AG20443 (cell line): Measurements from ENCODE around the gene DENND5A.
A peak's percentile ranks its signal among the peaks of the same experiment; 100 is the strongest.
"Not testable (repeated sequence)": the region's sequence is repeated elsewhere in the genome, so short reads cannot be mapped to it uniquely, and the experiment has no call there.

Experiments used
- DNase-seq: peaks from one replicate; pipeline ENCODE4 v3.0.0; 2012; ENCODE audit warnings: low spot score, mixed read lengths

Gene DENND5A

DNA sequence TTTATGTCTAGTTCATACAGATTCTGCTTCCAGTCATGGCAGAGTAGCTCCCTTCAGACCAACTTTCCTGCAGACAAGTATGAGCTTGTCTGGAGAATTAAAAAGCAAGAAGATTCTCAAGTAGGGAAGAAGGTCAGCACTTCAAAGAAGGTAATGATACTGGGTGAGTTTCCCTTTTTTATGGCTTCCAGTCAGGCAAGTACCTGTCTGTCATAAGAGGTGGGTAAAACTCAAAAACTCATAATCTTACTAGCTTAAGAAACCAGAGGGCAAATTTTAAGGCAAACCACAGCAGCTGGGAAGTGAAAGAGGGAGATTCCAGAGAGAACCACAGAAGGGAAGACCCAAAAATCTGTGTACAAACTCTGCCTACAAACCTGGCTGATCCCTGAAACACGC is 54.2 kb downstream of the DENND5A start:
- DNase-seq: peak; percentile 14

DNA sequence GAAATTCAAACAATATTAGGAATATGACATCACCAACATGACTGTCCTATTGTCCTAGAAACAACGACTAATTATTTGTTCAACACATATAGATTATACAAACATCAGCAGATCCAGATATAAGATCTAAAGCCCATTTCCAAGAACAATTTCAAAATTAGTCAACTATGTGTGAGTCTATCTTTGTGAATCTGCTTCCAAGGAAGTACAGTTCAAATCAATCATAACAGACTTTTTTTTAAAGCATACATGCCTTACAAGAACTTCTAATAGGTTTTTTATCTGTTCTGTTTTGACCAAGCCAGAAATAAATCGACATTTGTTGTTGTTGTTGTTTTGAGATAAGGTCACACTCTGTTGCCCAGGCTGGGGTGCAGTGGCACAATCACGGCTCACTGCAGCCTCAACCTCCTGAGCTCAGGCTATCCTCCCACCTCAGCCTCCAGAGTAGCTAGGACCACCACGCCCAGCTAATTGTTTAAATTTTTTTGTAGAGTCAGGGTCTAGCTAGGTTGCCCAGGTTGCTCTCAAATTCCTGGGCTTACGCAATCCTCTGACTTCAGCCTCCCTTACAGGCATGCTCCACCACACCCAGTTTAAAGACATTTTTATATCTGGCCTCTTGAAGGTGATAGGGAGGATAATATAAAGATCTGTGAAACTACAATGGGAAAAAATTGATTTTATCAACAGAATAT is 54.8 kb downstream of the DENND5A start:
- no peak for DNase-seq

DNA sequence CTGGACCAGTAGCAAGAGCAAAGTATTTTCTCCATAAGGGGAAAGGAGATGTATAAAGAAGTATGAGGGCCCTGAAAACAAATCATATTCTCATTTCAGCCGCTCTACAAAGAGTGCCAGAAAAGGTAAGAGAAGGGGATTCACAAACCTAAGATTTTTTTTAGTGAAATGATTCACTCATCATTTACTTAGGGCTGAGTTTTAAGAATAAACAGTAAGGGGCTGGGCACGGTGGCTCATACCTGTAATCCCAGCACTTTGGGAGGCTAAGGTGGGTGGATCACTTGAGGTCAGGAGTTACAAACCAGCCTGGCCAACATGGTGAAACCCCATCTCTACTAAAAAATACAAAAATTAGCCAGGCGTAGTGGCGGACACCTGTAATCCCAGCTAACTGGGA is 55.5 kb downstream of the DENND5A start:
- DNase-seq: not testable (repeated sequence)

DNA sequence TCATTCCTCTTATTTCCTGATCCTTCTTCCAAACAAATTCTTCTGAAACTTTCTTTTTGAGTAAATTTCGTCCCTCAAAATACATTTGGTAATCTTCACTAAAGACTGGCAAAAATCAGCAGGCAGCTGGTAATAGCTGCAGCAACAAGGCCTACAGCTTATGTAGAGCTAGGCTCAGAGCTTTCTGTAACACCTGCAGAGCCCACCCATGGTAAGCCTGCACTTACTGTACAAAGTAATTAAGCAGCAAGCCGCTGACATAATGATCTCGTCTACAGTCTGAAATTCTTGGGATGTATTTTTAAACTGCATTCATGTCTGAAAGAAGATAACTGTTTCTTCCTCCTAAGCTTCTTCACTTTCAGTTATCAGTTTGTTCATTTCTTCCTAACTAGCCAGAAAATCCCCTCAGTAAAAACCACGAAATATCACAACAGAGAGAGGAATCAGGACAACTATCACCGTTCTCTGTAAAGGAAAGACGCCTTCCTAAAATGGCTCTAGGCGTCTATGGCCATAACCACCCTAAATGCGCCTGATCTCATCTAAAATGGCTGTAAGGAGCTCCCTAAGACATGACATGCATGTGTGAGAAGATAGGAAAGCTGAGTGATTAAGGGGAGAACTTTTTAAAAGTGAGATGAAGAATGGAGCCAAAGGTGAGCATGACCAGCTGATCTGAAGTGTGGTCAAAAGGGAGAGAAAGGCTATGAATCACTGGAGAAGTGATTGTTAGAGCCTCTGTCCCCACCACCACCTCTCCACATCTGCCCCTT is 56.2 kb downstream of the DENND5A start:
- no peak for DNase-seq

DNA sequence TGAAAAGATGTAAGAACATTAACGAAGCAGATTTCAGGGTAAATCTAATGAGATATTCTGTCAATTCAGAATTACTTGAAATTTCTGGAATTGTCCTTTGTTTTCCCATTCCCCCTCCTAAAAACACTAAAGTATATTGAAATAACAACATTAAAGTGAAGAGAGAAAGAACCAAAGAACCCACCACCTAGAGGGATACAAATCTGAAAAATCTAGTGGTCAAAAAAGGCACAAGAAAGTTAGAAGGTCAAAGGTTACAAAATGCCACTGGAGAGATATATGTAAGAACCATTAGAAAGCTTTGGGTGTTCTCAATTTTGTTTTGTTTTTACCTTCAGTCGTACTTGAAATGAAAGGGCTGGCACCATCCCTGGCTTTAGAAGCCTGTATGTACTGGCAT is 57.9 kb downstream of the DENND5A start:
- no peak for DNase-seq

DNA sequence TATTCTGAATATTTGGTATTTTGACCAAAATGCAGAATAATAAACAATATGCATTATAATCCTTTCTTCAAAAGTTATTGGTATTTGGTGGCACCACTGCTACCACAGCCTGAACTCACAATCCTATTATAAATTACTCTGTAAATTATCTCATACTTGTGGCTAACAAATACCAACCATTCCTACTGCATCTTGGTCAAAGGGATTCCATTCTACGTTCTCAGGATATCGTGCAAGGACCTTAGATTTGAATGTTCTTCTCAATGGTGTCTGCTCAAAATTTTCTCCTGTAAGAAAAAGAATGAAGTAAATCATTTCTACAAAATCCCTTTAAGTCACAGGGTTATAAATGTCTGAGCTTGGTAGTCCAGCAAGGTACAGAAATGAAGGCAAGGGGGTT is 58.7 kb downstream of the DENND5A start:
- DNase-seq: peak; percentile 67

DNA sequence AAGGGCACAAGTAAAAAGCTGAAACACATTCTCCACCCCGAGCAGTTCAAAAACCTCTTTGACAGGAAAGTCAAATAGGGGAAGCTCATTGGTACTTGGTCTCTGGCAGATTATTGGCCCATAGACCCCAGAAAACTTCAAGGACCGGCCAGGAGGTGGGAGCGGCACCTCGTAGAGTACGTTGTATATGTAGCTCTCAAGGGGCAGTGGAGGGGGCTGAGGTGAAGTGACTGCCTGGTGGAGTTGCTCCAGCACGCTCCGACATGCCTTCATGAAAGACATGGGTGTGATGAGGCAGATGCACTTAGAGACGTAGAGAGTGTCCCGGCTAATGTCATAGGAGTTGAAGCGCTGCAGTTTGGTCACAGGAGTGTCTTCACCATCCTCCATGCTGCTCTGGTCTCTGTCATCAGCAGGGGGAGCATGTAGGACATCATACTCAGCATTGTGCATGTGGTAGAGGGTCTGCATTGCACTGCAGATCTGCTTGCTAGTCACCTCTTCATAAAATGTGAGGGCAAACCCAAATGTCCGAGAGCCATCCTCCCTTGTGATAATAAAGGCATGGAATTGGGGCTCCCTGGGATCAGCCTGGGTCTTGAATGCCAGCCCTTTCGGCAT is 61.3 kb downstream of the DENND5A start:
- no peak for DNase-seq

DNA sequence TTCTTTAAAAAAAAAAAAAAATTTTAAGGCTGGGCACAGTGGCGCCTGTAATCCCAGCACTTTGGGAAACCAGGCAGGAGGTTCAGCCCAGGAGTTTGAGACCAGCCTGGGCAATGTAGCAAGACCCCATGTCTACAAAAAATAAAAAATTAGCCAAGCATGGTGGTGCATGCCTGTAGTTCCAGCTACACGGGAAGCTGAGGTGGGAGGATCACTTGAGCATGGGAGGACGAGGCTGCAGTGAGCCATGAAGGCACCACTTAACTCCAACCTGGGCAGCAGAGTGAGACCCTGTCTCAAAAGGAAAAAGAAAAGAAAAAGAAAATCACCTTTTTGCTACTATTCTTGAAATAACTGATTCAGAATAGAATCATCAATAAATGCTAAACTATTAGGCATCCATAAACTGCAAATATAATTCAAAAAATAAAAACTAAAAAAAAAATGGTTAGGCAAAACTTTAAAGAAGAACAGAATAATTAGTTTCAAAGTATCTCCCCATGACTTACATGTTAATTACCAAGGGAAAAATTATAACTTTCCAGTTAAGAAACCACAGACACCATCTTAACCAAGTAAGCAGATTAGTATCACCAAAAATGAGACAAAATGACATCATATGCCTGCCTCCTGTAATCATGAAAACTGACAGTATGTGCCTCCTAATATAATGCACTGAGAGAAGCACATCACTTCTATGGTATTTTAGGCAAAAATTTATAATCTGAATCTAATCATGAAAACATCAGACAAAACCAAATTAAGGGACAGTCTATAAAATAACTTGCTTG is 63.6 kb downstream of the DENND5A start:
- DNase-seq: no peak

DNA sequence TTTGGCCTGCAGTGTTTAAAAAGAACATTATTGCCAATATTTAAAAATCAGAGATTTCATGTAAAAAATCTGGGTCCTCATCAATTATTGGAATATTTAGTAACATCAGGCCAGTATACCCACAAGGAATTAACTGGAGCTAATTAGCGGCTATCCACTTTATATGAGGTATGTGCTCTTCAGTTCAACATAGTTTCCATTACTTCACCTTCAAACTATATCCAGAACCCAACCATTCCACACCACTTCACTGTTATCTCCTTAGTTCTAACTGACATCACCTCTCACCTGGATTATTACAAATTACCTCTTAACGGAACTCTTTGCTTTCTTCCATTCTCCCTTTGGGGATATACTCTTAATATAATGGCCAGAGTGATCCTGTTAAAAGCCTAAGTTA is 64.7 kb downstream of the DENND5A start:
- no peak for DNase-seq

DNA sequence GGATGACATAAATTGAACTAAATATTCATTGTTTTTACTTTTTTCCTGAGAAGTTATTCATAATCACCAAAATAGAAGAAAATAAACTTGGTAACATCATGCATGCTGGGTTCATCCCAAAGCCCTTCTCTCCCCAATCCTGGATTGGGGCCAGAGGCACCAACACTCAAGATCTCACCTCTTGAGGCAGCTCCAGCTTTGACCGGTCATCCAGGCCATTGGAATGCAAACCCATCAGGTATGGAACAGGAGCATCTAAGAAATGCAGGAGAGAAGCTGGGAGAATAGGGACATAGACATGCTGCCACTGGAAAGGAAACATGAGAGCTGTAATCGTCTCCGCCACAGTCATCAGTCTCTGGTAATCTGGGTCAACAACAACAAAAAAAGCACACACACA is 71.8 kb downstream of the DENND5A start:
- no peak for DNase-seq

DNA sequence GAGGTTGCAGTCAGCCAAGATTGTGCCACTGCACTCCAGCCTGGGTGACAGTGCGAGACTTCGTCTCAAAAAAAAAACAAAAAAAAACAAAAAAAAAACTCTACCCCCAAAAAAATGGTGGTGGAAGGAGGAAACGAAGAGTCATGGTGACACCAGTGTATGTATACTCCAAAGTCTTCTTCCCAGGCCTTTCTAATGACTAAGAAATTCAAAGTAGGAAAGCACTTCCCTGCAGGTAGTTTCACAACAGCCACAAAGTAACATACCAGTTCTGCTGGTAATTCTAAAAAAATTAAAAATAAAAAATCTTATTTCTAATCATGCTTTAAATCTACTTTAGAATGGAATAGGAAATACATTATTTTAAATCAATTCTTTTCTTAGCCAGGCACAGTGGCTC is 72.6 kb downstream of the DENND5A start:
- DNase-seq: no peak

DNA sequence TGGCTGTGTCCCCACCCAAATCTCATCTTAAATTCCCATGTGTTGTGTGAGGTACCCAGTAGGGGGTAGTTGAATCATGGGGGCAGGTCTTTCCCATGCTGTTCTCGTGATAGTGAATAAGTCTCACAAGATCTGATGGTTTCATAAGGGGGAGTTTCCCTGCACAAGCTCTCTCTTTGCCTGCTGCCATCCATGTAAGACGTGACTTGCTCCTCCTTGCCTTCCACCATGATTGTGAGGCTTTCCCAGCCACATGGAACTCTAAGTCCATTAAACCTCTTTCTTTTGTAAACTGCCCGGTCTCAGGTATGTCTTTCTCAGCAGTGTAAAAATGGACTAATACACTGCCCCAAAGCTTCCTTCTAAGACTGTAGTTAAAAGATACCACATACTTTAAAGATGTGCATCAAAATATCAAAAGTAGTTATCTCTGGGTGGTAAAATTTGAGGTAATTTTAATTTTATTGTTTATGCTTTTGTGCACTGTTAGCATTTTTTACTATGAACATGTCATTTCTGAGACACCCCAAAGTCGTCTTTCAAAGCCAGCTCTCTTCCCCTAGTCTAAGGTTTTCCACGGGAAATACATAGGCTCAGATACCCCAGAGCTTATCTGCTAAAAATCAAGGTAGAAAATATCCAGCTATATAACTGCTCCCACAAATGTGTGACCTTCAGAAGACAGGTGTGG is 74.7 kb downstream of the DENND5A start:
- not testable (repeated sequence) for DNase-seq

DNA sequence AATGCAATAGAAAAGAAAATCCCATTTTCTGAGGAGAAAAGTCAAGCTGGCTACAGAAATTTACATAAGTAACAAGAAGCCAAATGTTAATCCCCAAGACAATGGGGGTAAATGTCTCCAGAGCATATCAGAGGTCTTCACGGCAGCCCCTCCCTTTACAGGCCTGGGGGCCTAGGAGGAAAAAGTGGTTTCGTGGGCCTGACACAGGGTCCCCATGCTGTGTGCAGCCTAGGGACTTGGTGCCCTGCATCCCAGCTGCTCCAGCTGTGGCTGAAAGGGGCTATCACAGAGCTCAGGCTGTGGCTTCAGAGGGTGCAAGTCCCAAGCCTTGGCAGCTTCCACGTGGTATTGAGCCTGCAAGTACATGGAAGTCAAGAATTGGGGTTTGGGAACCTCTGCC is 76.3 kb downstream of the DENND5A start:
- not testable (repeated sequence) for DNase-seq

DNA sequence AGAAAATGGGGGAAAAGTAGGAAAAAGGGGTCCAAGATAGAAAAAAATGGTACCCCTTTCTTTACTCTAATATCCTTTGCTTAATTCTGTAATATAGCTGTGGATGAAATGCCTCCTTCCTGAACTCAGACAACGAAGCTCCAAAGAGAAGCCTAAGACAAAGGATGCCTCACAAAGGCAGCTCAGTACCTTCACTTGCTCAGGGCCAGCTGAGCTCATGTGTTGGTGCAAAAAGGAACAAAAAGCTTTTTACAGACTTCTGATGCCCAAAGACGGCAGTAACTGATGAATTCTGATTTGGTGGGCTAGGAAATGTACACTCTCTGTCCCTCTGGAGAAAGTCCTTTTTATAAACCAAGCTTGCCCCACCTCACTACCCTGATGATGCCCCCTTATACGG is 77.5 kb downstream of the DENND5A start:
- DNase-seq: no peak

DNA sequence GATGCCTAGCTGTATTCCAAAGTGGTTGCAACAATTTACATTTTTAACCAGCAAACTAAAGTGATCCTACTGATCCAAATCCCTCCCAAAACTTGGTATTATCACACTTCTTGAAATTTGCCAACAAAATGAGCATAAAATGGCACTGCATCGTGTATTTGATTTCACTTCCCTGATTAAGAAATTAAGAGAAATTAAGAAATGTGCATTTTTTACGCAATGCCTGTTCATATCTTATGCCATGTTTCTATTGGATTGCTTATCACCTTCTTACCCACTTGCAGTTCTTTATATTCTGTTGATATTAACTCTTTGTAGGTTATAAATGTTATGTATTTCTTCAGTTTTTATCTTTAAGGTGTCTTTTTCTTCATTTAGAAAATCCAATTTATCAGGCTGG is 80.6 kb downstream of the DENND5A start:
- DNase-seq: no peak

DNA sequence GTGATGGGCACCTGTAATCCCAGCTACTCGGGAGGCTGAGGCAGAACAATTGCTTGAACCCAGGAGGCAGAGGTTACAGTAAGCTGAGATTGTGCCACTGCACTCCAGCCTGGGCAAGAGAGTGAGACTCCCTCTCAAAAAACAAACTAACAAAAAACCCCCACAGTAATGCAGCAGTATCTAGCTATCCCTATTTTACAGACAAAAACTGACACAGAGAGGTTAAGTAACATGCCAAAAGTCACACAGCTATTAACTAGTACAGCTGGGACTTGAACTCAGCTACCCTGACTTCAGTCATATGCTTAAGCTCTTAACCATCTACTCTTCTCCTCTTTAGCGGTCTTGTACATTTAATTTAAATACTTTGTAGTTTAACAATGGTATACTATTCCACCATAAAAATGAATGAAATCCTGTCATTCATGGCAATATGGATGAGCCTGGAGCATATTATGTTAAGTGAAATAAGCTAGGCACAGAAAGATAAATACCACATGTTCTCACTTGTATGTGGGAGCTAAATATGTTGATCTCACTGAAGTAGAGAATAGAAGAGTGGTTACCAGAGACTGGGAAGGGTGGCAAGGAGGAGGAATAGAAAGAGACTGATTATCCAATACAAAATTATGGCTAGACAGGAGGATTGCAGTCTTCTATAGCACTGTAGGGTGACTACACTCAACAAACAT is 82.8 kb downstream of the DENND5A start:
- no peak for DNase-seq

DNA sequence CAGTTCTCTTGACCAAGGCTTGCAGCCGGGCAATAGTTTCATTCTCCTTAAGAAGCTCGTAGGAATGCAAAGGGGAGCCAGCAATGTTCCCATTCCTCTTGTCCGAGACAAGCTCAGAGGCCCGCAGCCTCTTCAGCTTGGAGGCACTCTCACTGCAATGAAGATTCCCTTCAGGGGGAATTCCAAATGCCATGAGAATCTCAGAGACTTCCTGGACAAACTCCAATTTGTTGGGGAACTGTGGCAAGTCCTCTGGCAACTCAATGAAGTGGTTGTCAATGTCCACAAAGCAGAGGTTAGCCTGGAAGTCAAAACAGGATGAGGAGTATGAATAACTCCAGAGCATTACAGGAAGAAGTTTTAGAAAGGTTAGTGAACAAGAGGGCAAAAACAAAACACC is 84.4 kb downstream of the DENND5A start:
- peak; percentile 44 for DNase-seq

DNA sequence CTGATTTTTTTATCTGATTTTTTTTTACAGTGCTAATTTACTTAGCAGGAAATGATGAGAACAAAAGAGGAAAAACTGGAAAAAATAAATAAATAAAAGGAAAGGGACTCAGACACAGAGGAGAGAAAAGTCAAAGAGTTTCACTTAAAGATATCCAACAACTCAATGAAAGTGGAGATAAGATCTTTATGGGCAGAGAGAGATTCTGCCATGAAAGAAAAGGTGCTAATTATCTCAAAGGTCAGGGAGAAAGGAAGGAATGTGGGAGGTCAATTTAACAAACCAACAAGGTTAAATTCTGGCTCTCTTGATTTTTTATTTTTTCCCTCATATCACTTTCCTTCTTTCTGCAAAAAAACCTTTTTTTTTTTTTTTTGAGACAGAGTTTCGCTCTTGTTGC is 86.0 kb downstream of the DENND5A start:
- no peak for DNase-seq

DNA sequence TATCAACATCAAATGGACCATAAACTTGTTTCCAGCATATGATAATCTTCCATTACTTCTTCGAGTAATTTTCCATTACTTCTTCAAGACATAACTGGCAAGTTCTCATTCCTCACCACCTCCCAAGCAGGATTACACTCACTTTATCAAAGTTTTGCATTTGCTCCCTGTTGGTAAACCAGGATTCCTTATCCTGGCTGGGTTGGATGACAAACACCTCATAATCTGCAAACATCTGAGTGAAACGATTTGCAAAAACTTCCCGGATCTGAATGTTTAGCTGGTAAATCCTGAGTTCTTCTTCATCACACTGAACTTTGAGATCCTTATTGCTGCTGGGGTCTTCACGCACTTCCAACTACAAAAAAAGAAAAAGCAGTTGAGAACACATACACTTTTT is 86.4 kb downstream of the DENND5A start:
- no peak for DNase-seq

DNA sequence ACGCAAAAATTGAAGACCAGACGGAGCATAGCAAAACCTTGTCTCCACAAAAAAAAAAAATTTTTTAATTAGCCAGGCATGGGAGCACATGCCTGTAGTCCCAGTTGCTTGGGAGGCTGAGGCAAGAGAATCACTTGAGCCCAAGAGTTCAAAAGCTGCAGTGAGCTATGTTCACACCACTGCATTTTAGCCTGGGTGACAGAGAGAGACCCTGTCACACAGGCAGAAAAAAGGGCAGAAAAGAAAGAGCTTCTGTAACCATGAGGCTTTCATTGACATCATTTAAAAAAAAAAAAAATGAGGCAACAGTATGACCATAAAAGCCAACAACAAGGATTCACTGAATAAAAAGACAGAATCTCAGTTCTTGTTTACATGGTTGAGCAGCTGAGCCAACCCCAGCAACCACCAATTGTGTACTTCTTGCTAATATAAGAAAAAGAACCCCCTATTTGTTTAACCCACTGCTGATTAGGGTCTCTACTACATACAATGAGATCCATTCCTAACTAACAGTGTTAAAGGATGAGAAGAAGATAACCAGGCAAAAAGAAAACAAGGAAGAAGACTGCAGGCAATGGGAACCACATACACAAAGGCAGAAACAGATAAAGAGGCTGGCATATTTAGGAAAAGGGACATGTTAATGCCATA is 87.6 kb downstream of the DENND5A start:
- DNase-seq: no peak

DNA sequence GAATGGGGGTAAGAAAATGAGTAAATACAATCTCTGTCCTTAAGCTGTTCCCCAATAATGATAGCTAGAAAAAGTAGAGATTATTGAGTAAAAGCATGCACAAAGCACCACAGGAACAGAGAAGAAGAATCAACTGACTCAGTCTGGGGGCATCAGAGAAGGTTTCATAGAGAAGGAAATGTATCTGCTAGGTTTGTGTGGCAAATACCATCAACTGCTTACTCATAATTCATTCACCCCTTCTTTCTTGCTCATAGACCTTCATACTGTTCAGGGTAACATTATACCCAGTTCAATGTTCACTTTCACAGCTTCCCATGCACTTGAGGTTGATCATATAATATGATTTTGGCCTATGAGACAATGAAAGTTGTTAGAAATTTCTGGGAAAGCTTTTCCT is 88.6 kb downstream of the DENND5A start:
- no peak for DNase-seq
